Karpas-422 (cell line): ENCODE measurements around the gene POLD4. TPM values are rescaled to one million over a fixed set of nuclear protein-coding genes. Genes with fewer than 3 reads are reported as not detected.

Experiments used
- DNase-seq: peaks from one replicate; pipeline ENCODE4 v3.0.0-alpha.2; 2015
- H2AFZ ChIP-seq: fragments of 200-600 bp; sonication (generic); 2 replicates; pipeline ENCODE4 v1.6.1; 2014; ENCODE audit warnings: antibody characterized with exemption, low read length, mixed read lengths
- H3K27ac ChIP-seq: fragments of 200-600 bp; sonication (generic); 2 replicates; pipeline ENCODE4 v1.5.1; 2014; ENCODE audit warnings: mild to moderate bottlenecking, low read length, moderate library complexity
- H3K27me3 ChIP-seq: fragments of 200-600 bp; sonication (generic); 2 replicates; pipeline ENCODE4 v1.6.1; 2014; ENCODE audit warnings: low read length, mixed read lengths
- H3K36me3 ChIP-seq: fragments of 200-600 bp; sonication (generic); 2 replicates; pipeline ENCODE4 v1.6.1; 2014; ENCODE audit warnings: low read length, mixed read lengths; ENCODE audit not compliant: insufficient read depth
- H3K4me1 ChIP-seq: fragments of 200-600 bp; sonication (generic); 2 replicates; pipeline ENCODE4 v1.6.1; 2014; ENCODE audit warnings: mild to moderate bottlenecking, low read length, mixed read lengths
- H3K4me2 ChIP-seq: fragments of 200-600 bp; sonication (generic); 2 replicates; pipeline ENCODE4 v1.6.1; 2014; ENCODE audit warnings: low read length, low read depth, mild to moderate bottlenecking; ENCODE audit not compliant: poor library complexity, severe bottlenecking
- H3K4me3 ChIP-seq: fragments of 200-600 bp; sonication (generic); 2 replicates; pipeline ENCODE4 v1.5.1; 2014; ENCODE audit warnings: mild to moderate bottlenecking, antibody characterized with exemption, low read length, mixed read lengths
- H3K79me2 ChIP-seq: fragments of 200-600 bp; sonication (generic); 2 replicates; pipeline ENCODE4 v1.6.1; 2014; ENCODE audit warnings: mild to moderate bottlenecking, low read length, mixed read lengths
- H3K9ac ChIP-seq: fragments of 200-600 bp; sonication (generic); 2 replicates; pipeline ENCODE4 v1.6.0; 2014; ENCODE audit warnings: low read length
- H3K9me2 ChIP-seq: fragments of 200-600 bp; sonication (generic), shearing (Covaris generic); replicated peaks from 2 replicates; pipeline ENCODE4 v1.6.0; 2014; ENCODE audit warnings: mild to moderate bottlenecking, low read length, moderate library complexity; ENCODE audit not compliant: insufficient read depth
- H3K9me3 ChIP-seq: fragments of 300-700, 200-600 bp; sonication (generic); 2 replicates; pipeline ENCODE4 v1.6.1; 2014; ENCODE audit warnings: low read length, mixed read lengths
- H4K20me1 ChIP-seq: fragments of 200-600 bp; sonication (generic); 2 replicates; pipeline ENCODE4 v1.6.1; 2014; ENCODE audit warnings: mild to moderate bottlenecking, antibody characterized with exemption, low read length, low read depth; ENCODE audit not compliant: insufficient read depth
- total RNA-seq: library from RNA; depleted of rRNA; stranded (reverse); fragments of >200 nt; shearing (Covaris generic); gene quantifications from 2 replicates; pipeline ENCODE4 v1.2.3, GENCODE V29; 2014; ENCODE audit warnings: low replicate concordance

The POLD4 gene
- total RNA-seq, 1 experiment from 2014 or later = 362 TPM

- peak overlapping the region; percentile 67 for H3K27ac ChIP-seq
- H4K20me1 ChIP-seq = peaks cover 13% of the 10 kb centered on the region
- H2AFZ ChIP-seq = no peak overlapping the region
- no peak for DNase-seq
- no peaks in the 10 kb centered on the region for H3K9me2 ChIP-seq
- H3K9ac ChIP-seq = peak overlapping the region; percentile 39
- peaks cover 40% of the 10 kb centered on the region for H3K79me2 ChIP-seq
- no peaks in the 10 kb centered on the region for H3K9me3 ChIP-seq
- peaks cover 94% of the 10 kb centered on the region for H3K4me1 ChIP-seq
- 0 out of 2 replicates have a peak, but pooled peaks cover 8% of the 10 kb centered on the region for H3K36me3 ChIP-seq
- H3K4me2 ChIP-seq = no peak overlapping the region
- H3K27me3 ChIP-seq = no peaks in the 10 kb centered on the region
- H3K4me3 ChIP-seq = no peak overlapping the region
Observed at GRCh38 chr11:67366961-67367760, 13.8 kb upstream of the POLD4 start.

- Histone ChIP-seq H3K4me3 (no peak overlapping the region), H3K4me1 (peaks cover 94% of the 10 kb centered on the region), H3K27ac (peak overlapping the region; percentile 67), H3K79me2 (peaks cover 34% of the 10 kb centered on the region), H3K9ac (peak overlapping the region; percentile 39), H3K27me3 (no peaks in the 10 kb centered on the region), H3K9me2 (no peaks in the 10 kb centered on the region), H3K36me3 (0 out of 2 replicates have a peak, but pooled peaks cover 8% of the 10 kb centered on the region), H3K4me2 (no peak overlapping the region), H3K9me3 (no peaks in the 10 kb centered on the region), H2AFZ (no peak overlapping the region), H4K20me1 (peaks cover 9% of the 10 kb centered on the region)
- no peak for DNase-seq
Observed at GRCh38 chr11:67366546-67366945, 13.2 kb upstream of the POLD4 start.

- Histone ChIP-seq H3K79me2 (peaks cover 27% of the 10 kb centered on the region), H3K36me3 (0 out of 2 replicates have a peak, but pooled peaks cover 8% of the 10 kb centered on the region), H2AFZ (no peak overlapping the region), H3K9me2 (no peaks in the 10 kb centered on the region), H3K4me1 (peaks cover 91% of the 10 kb centered on the region), H3K4me2 (no peak overlapping the region), H3K4me3 (no peak overlapping the region), H3K27ac (peak overlapping the region; percentile 67), H3K9ac (no peak overlapping the region), H4K20me1 (peaks cover 9% of the 10 kb centered on the region), H3K9me3 (no peaks in the 10 kb centered on the region), H3K27me3 (no peaks in the 10 kb centered on the region)
- no peak for DNase-seq
Observed at GRCh38 chr11:67365736-67366444, 12.5 kb upstream of the POLD4 start.

DNA sequence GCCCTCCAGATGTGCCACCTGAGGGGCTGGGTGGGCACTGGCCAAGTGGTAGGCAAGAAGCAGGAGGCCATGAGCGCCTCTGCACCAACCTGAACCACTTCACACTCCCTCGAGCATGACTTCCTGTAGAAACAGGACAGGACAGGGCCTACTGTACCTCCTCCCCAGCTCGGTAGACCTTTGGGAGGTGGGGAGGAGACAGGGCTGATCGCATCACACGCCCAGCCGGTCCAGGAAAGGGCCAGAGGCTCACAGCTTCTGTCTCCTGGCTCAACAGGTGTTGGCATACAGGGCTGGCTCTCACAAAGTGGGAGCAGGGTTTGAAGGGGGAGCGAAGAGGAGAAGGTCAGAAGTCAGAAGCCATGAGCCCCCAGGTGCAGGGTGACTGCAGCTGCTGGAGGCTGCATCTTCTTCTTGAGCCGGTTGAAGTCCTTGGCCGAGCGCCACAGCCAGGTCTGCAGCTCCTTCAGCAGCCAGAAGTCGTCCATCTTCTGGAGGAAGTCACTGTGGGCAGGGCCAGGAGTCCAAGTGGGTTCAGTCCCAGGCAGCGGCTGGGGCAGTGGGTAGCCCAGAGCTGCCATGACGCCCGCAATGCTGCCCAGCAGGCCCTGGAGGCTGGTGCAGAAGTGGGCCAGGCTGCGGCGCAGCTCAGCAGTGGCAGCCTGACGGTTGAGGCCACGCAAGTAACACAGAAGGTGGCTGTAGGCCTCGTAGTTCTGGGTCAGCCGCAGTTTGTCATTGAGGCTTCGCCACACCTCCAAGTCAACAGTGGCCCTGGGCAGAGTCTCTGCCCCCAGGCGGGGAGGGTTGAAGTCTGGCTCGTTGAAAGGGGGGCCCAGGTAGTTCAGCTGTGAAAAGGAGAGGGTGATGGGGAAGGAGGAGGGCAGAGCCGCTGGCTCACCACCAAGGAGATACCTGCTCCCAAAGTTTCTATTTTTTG is 11.7 kb upstream of the POLD4 start:
- Histone ChIP-seq H3K9me2 (no peaks in the 10 kb centered on the region), H2AFZ (no peak overlapping the region), H3K9ac (0 out of 2 replicates have a peak overlapping the region, but pooled peaks have one; percentile 25), H3K4me1 (peaks cover 82% of the 10 kb centered on the region), H3K4me2 (no peak overlapping the region), H3K79me2 (peaks cover 20% of the 10 kb centered on the region; the same call in 1 of the 2 replicates), H3K27me3 (no peaks in the 10 kb centered on the region), H3K9me3 (no peaks in the 10 kb centered on the region), H3K4me3 (no peak overlapping the region), H3K27ac (peak overlapping the region; percentile 67), H4K20me1 (peaks cover 9% of the 10 kb centered on the region), H3K36me3 (0 out of 2 replicates have a peak, but pooled peaks cover 8% of the 10 kb centered on the region)
- no peak for DNase-seq

- H3K4me2 ChIP-seq = no peak overlapping the region
- no peak overlapping the region for H3K4me3 ChIP-seq
- peaks cover 73% of the 10 kb centered on the region for H3K4me1 ChIP-seq
- no peaks in the 10 kb centered on the region for H3K27me3 ChIP-seq
- H3K79me2 ChIP-seq = peaks cover 11% of the 10 kb centered on the region; the same call in 1 of the 2 replicates
- H3K9me3 ChIP-seq = no peaks in the 10 kb centered on the region
- no peaks in the 10 kb centered on the region for H3K9me2 ChIP-seq
- peak overlapping the region; percentile 67 for H3K27ac ChIP-seq
- no peak overlapping the region for H2AFZ ChIP-seq
- peaks cover 2% of the 10 kb centered on the region; the same call in 1 of the 2 replicates for H4K20me1 ChIP-seq
- no peak for DNase-seq
- 0 out of 2 replicates have a peak, but pooled peaks cover 8% of the 10 kb centered on the region for H3K36me3 ChIP-seq
- 0 out of 2 replicates have a peak overlapping the region, but pooled peaks have one; percentile 25 for H3K9ac ChIP-seq
Observed at GRCh38 chr11:67364169-67364568, 10.8 kb upstream of the POLD4 start.

DNA sequence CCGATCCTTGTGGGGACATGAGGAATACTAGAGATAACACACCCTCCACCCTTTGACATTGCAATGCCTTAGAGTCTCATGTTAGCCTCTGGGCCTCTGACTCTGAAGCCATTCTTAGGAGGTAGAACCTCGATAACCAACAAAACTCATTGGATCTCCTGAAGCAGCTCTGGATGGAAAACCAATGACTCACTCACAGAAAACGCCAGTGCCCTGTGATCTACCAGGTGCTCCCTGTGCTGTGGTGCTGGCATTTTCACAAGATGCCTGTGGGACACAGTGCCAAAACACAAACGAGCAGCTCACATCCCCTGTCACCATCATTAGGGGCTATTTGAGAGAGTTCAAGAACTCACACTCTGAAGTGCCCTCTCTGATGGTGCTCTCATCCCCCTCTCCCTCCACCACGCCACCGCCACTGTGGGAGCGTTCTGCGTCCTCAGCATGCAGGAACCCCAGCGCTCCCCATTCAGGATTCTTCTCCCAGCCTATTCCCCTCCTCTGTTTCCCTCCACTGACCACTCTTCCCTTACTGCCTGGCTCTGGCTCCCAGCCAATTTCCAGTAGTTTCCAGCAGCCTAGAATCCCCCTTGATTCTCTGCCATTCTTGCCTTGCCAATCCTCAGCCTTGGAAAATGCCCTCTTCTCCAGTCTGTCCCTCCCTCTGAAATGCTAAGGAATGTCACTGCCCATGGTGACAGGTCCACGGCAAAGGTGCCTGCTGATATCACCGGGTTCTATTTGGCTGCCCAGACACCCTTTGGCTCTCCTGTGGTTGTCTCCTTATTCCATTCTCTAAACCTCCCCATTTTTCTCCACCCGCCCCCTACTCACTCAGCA is 4.7 kb upstream of the POLD4 start:
- Histone ChIP-seq H3K4me2 (peak overlapping the region; percentile 84), H3K9me2 (no peaks in the 10 kb centered on the region), H3K4me1 (peaks cover 69% of the 10 kb centered on the region)

More for the DNA sequence above, 4.7 kb upstream of the POLD4 start:
- peak; percentile 38 for DNase-seq
- no peak overlapping the region for H2AFZ ChIP-seq
- H3K4me3 ChIP-seq = no peak overlapping the region
- peaks cover 1% of the 10 kb centered on the region; the same call in 1 of the 2 replicates for H3K36me3 ChIP-seq
- no peaks in the 10 kb centered on the region for H4K20me1 ChIP-seq
- H3K9ac ChIP-seq = peak overlapping the region; percentile 85
- H3K79me2 ChIP-seq = no peaks in the 10 kb centered on the region
- H3K27ac ChIP-seq = peak overlapping the region; percentile 100
- H3K27me3 ChIP-seq = no peaks in the 10 kb centered on the region
- H3K9me3 ChIP-seq = no peaks in the 10 kb centered on the region
